ES-I3 (cell line): ENCODE data around the gene VAPB.

Experiments used
- H3K36me3 ChIP-seq: 2 replicates; pipeline ENCODE4 v1.6.1; 2013; ENCODE audit warnings: mild to moderate bottlenecking, low read length, control low read depth, moderate library complexity; ENCODE audit not compliant: insufficient read depth
- H3K4me1 ChIP-seq: 2 replicates; pipeline ENCODE4 v1.6.1; 2013; ENCODE audit warnings: mild to moderate bottlenecking, control low read depth, low read length; ENCODE audit not compliant: insufficient read depth
- H3K9ac ChIP-seq: 2 replicates; pipeline ENCODE4 v1.6.1; 2013; ENCODE audit warnings: low read depth, mild to moderate bottlenecking, low read length, moderate library complexity
- H3K9me3 ChIP-seq: 2 replicates; pipeline ENCODE4 v1.6.1; 2013; ENCODE audit warnings: mild to moderate bottlenecking, low read length, moderate library complexity; ENCODE audit not compliant: control insufficient read depth, insufficient read depth

The VAPB gene

DNA sequence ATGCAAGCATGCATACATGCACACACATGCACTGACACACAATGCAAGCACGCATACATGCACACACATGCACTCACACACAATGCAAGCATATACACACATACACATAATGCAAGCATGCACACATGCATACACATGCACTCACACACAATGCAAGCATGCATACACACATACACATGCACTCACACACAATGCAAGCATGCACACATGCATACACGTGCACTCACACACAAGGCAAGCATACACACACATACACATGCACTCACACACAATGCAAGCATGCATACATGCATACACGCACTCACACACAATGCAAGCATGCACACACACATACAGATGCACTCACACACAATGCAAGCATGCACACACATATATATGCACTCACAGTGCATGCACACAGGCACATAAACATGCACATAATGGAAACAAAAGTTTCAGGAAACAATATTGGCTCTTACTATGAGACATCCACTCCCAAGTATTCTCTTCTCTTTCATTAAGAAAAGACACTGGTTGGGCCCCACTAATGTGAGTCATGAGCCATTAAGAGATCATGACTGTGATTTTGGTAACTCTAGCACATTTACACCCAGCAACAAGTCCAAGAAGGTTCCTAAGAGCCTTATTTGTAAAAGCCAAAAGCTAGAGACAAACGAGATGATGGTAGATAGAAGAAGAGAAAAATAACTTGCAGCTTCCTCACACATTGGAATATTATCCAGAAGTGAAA lies 103.9 kb downstream of the VAPB start:
- Histone ChIP-seq H3K4me1 (no peaks in the 10 kb centered on the region), H3K9ac (no peak overlapping the region), H3K9me3 (peaks cover 2% of the 10 kb centered on the region; the same call in 1 of the 2 replicates), H3K36me3 (no peaks in the 10 kb centered on the region)

DNA sequence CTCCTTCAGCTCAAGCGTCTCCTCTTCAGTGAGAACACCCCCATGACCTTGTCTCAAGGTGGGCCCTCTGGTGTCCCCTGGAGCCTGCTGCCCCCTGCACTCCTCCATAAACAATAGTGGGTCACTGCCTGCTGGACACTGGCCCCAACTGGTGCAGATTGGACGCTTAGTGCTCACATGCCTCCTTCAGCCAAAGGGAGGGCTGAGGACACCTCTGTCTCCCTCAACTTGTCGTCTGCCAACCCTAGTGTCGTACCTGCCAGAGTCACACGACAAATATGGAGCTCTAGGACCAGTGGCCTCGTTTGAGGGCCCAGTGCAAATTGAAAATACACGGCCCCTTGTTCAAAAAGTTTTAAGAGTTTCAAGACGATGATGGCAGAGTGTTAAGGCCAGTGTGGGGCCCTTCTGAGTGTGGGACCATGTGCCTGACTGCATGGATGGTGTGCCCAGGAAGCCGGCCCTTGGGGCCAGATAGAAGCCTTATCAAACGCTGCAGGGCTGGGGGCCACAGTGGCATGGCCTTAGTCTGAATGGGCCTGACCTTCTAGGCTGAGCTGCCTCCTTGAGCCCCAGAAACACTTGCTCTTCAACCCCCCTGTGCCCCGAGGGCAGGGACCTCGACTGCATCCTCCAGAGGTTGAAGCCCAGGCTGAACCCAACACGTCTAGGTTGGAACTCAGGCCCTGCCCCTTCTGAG lies 106.0 kb downstream of the VAPB start:
- no peak overlapping the region for H3K9ac ChIP-seq
- H3K4me1 ChIP-seq = no peaks in the 10 kb centered on the region

DNA sequence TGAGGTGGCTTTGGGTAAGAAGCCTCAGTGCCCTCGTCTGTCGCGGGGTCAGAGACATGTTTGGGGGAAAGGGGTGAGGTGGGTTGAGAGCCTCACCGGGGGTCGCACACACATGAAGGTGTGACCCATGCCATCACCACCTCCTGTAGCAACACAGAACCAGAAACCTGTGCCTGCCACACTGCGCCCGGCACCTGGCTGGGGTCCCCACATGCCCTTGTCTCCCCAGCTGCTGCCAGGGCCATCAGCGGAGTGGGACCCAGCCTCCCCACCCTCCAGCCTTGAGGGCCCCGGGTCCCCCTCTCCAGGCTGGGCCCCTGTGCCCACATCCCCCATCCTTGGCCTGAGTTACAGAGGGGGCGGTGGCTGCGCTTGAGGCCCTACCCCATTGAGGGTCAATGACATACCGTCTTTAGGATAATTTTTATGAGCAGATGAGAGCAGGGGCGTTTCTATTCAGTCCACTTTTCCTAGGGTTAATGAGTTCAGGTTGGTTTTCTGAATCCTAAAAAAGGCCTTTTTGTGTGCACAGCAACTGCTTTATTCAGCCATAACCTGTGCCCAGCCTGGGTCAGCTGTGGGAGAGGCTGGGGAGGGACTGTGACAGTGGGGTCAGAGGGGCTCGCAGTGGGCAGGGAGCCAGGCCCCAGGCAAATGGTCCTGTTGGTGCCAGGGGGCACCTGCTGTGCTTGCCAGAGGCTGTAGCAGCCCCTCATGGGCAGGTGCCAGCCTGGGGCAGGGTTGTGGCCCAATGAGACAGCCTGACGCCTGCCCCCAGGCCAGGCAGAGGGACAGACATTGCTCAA lies 106.8 kb downstream of the VAPB start:
- Histone ChIP-seq H3K9ac (no peak overlapping the region), H3K4me1 (no peaks in the 10 kb centered on the region), H3K9me3 (0 out of 2 replicates have a peak, but pooled peaks cover under 1% of the 10 kb centered on the region), H3K36me3 (no peaks in the 10 kb centered on the region)

More for the DNA sequence above, 106.0 kb downstream of the VAPB start:
- Histone ChIP-seq H3K9me3 (no peaks in the 10 kb centered on the region), H3K36me3 (no peaks in the 10 kb centered on the region)

DNA sequence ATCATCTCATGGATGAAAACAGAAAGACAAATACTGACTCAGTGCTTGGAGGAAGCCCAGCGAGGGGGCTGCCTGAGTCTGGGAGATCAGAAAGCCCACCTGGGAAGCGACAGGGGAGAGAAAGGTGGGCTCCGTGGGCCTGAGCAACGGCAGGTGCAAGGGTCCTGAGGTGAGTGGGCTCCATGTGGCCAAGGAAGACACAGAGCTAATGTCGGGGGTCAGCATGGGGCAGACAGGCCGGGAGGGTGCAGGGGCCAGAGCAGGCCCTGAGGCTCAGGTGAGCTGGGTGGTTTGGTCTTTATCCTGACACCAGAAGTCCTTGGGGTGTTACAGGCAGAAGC lies 107.4 kb downstream of the VAPB start:
- no peaks in the 10 kb centered on the region for H3K36me3 ChIP-seq

DNA sequence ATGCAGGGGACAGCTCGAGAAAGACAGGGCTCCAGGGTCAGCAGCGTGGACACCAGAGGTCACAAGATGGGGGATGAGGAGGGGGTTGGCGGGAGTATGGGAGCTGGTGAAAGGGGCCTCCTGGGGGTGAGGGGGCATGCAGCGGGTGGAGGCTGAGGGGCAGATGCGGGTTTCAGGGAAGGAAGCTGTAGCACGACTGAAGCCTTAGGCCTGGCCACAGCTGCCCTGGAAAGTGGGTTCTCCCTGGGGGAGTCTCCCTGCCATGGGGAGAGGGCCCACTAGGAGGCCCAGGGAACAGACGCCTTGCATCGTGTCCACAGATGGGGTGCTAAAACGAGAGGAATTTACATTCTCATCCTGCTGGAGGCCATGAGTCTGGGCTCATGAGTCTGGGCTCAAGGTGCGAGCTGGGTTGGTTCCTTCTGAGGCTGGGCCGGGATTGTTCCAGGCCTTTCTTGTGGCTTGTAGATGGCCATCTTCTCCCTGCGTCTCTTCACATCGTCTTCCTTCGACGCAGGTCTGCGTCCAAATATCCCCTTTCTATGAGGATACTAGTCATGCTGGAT lies 108.1 kb downstream of the VAPB start:
- no peak overlapping the region for H3K9ac ChIP-seq
- peaks cover 9% of the 10 kb centered on the region; the same call in 1 of the 2 replicates for H3K9me3 ChIP-seq
- H3K4me1 ChIP-seq = no peaks in the 10 kb centered on the region
- no peaks in the 10 kb centered on the region for H3K36me3 ChIP-seq

More for the DNA sequence above, 107.4 kb downstream of the VAPB start:
- Histone ChIP-seq H3K4me1 (no peaks in the 10 kb centered on the region), H3K9ac (no peak overlapping the region), H3K9me3 (peaks cover 4% of the 10 kb centered on the region; the same call in 1 of the 2 replicates)

DNA sequence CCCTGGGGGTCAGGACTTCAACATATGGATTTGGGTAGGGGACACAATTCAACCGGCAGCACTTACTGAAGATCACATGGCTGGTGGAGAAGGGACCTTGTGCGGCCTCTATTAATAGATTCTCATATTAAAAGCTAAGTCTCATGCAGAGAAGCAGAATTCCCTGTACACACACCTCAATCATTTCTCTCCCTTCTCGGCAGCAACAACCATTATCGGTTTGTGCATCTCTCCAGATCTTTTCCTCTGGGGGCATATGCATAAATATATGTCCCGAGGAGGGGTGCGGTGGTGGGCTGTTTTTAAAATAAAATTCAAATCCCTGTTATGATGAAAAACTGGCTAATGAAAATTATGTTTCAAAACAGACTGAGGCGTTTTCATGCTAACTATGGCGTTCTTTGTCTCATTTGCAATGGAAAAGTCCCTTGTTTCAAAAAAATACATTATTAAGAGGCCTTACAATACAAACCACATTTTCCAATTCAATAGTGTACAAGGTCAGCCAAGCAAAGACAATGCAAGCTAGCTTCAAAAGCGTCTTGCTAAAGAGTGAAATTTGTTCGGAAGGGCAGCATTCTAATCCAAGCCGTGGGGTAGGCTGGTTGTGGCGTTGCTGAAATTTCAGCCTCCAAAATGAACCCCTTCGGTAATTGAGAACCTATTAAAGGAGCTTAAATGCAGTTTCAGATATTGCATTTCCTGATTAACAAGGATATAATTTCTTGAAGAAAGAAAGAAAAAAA lies 108.9 kb downstream of the VAPB start:
- no peaks in the 10 kb centered on the region for H3K4me1 ChIP-seq
- H3K9me3 ChIP-seq = peaks cover 9% of the 10 kb centered on the region; the same call in 1 of the 2 replicates
- no peak overlapping the region for H3K9ac ChIP-seq
- no peaks in the 10 kb centered on the region for H3K36me3 ChIP-seq

DNA sequence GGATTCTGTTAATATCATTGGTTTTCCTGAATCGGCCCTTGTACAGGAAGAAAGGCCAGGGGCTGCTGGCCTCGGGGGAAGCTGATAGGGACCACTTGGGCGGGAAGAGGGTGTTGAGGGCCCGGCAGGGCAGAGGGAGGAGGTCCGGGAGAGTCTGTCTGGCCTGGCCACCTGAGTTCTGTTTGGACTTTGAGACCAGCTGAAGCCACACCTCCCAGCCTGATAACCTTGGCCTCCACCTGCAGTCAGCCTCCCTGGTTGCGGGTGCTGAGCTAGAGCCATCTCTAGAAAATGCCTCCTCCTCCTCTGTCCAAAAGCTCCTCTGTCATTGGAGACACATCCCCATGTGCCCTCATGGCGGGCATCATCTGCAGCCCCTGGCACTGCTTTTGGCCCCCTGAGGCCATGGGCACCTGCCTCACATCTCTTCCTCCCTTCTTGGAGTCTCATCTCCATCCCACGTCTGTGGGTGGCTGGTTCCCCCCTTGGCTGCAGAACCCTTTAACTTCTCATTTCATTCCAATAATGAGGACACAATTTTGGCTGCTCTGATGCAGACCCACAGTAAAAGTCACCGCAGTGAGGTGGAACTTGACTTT lies 109.5 kb downstream of the VAPB start:
- no peak overlapping the region for H3K9ac ChIP-seq
- H3K36me3 ChIP-seq = no peaks in the 10 kb centered on the region
- no peaks in the 10 kb centered on the region for H3K4me1 ChIP-seq
- peaks cover 9% of the 10 kb centered on the region; the same call in 1 of the 2 replicates for H3K9me3 ChIP-seq

DNA sequence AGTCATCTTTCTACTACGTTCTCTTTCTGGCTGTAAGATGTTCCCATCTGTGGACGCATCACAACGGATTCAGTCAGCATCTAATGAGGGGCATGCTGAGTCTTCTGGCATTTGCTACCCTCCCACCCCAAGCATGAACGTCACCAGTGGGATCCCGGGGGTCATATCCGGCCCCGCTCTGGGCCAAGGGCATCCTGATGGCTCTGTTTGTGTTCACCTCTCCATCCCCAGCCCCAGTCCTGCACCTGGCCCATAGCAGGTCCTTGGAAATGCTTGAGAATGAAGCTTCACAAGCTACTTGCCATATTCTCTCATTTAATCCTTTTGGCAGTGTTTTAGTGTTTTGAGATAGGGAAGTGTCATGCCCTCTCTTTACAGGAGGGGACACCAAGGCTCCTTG lies 111.2 kb downstream of the VAPB start:
- Histone ChIP-seq H3K9ac (no peak overlapping the region), H3K36me3 (no peaks in the 10 kb centered on the region), H3K4me1 (no peaks in the 10 kb centered on the region), H3K9me3 (peaks cover 20% of the 10 kb centered on the region)
